GM12878 (cell line): Measurements from ENCODE around the gene PCBP1. TPM values are rescaled to one million over a fixed set of nuclear protein-coding genes. Genes with fewer than 3 reads are reported as not detected.

Experiments
- ATAC-seq: fragments of 200-7000 bp; cut with Tn5 transposase; 3 replicates; pipeline ENCODE4 v1.9.1; 2020; ENCODE audit warnings: mild to moderate bottlenecking, moderate library complexity
- BruUV-seq: library from RNA; stranded (reverse); fragments of 400-500 nt; replicated peaks from 2 replicates; lab custom pipeline; 2021; lab: Mats Ljungman, UMichigan
- CTCF ChIA-PET: fragments of 300-600 bp; sonication (Branson Sonifier 250); formaldehyde crosslinking; extraction: SDS; loops from one replicate; lab custom pipeline; 2021; ENCODE audit warnings: inconsistent platforms; lab: Yijun Ruan, JAX
- POLR2A ChIA-PET: fragments of 350-600 bp; formaldehyde crosslinking; extraction: SDS; loops from one replicate; lab custom pipeline; 2021; ENCODE audit warnings: inconsistent platforms; lab: Charles Lee
- RAD21 ChIA-PET: fragments of 300-600 bp; sonication (Branson Sonifier 250); formaldehyde crosslinking; loops from one replicate; lab custom pipeline; 2023; ENCODE audit warnings: antibody characterized with exemption; ENCODE audit not compliant: unreplicated experiment; lab: Charles Lee
- SMC1A ChIA-PET: fragments of 300-600 bp; sonication (Branson Sonifier 250); formaldehyde crosslinking; loops from one replicate; lab custom pipeline; 2023; ENCODE audit not compliant: unreplicated experiment, uncharacterized antibody; lab: Charles Lee
- DNase-seq: peaks from one replicate; pipeline ENCODE4 v3.0.0-alpha.2; 2011; ENCODE audit warnings: low read depth, low spot score
- FAIRE-seq: peaks from 3 replicates; lab custom pipeline; 2011; peaks lifted over from hg19 to GRCh38; lab: Jason Lieb, UNC
- H2AFZ ChIP-seq: 2 replicates; pipeline ENCODE4 v1.6.0; 2011; ENCODE audit warnings: low read depth, low read length, control low read depth; ENCODE audit not compliant: control insufficient read depth
- H3K27ac ChIP-seq: 2 replicates; pipeline ENCODE4 v1.5.1; 2011; ENCODE audit warnings: control low read depth; ENCODE audit not compliant: control insufficient read depth, insufficient read depth
- H3K27me3 ChIP-seq, 2 experiments: replicated peaks in 1 of 2; 2 replicates each; pipeline versions ENCODE4 v1.6.0 to v1.6.1; 2011; ENCODE audit warnings: low read length in 1 of 2; ENCODE audit not compliant: control insufficient read depth in 2 of 2, insufficient read depth in 2 of 2
- H3K36me3 ChIP-seq, 2 experiments: 2 replicates each; pipeline ENCODE4 v1.5.1; 2011; ENCODE audit warnings: low read length in 1 of 2; ENCODE audit not compliant: control insufficient read depth in 2 of 2, insufficient read depth in 2 of 2
- H3K4me1 ChIP-seq: 2 replicates; pipeline ENCODE4 v1.6.1; 2011; ENCODE audit warnings: mild to moderate bottlenecking, low read length, moderate library complexity, mixed read lengths; ENCODE audit not compliant: control insufficient read depth, insufficient read depth
- H3K4me2 ChIP-seq: 2 replicates; pipeline ENCODE4 v1.6.0; 2011; ENCODE audit warnings: control low read depth; ENCODE audit not compliant: control insufficient read depth, insufficient read depth
- H3K4me3 ChIP-seq: fragments of 200-600 bp; sonication (generic); 2 replicates; pipeline ENCODE4 v1.5.1; 2016
- H3K79me2 ChIP-seq: 2 replicates; pipeline ENCODE4 v1.6.0; 2011; ENCODE audit warnings: low read length; ENCODE audit not compliant: control insufficient read depth, insufficient read depth
- H3K9ac ChIP-seq: 2 replicates; pipeline ENCODE4 v1.8.0; 2011; ENCODE audit warnings: low read length, control low read depth, mixed read lengths; ENCODE audit not compliant: control insufficient read depth, insufficient read depth
- H3K9me3 ChIP-seq: replicated peaks from 3 replicates; pipeline ENCODE4 v1.5.1; 2011; ENCODE audit warnings: mild to moderate bottlenecking, low read length; ENCODE audit not compliant: control insufficient read depth, insufficient read depth
- H4K20me1 ChIP-seq: 2 replicates; pipeline ENCODE4 v1.6.0; 2011; ENCODE audit not compliant: control insufficient read depth, insufficient read depth
- ASH2L ChIP-seq: fragments of 300-600, 200-600 bp; sonication (generic); IDR thresholded peaks from 2 replicates; pipeline ENCODE4 v1.6.1; 2017; ENCODE audit warnings: low read depth, mild to moderate bottlenecking, borderline replicate concordance
- EP300 ChIP-seq, 2 experiments: fragments of 150-350 bp in 1 of 2; IDR thresholded peaks; 2 replicates each; pipeline ENCODE4 v1.6.1; 2011 to 2012; ENCODE audit warnings: low read depth in 2 of 2, low read length in 2 of 2, borderline replicate concordance in 1 of 2, improper control_type of control experiment in 1 of 2, inconsistent platforms in 1 of 2; ENCODE audit not compliant: control insufficient read depth in 1 of 2
- PAX8 ChIP-seq: fragments of 450-650 bp; IDR thresholded peaks from 2 replicates; pipeline ENCODE4 v1.6.1; 2017; ENCODE audit warnings: mild to moderate bottlenecking, moderate library complexity
- POLR2AphosphoS2 ChIP-seq: IDR thresholded peaks from 2 replicates; pipeline ENCODE4 v1.6.1; 2011; ENCODE audit warnings: low read depth, mild to moderate bottlenecking, low read length, improper control_type of control experiment, moderate library complexity
- RAD51 ChIP-seq: fragments of 450-650 bp; IDR thresholded peaks from 2 replicates; pipeline ENCODE4 v1.6.1; 2016; ENCODE audit warnings: moderate library complexity, mild to moderate bottlenecking, inconsistent platforms
- RCOR1 ChIP-seq: conservative IDR thresholded peaks from 2 replicates; pipeline ENCODE4 v1.6.1; 2012; ENCODE audit warnings: low read depth, low read length, improper control_type of control experiment
- RFX5 ChIP-seq: IDR thresholded peaks from 2 replicates; pipeline ENCODE4 v1.6.1; 2011; ENCODE audit warnings: low read depth, low read length, improper control_type of control experiment
- STAT1 ChIP-seq: fragments of 450-650 bp; conservative IDR thresholded peaks from 2 replicates; pipeline ENCODE4 v1.6.1; 2014; ENCODE audit warnings: antibody characterized with exemption, mild to moderate bottlenecking
- TCF3 ChIP-seq: IDR thresholded peaks from 2 replicates; pipeline ENCODE4 v1.6.1; 2012; ENCODE audit warnings: low read depth, mild to moderate bottlenecking, low read length, borderline replicate concordance; ENCODE audit not compliant: insufficient read depth
- WRNIP1 ChIP-seq: IDR thresholded peaks from 2 replicates; pipeline ENCODE4 v1.6.1; 2011; ENCODE audit warnings: low read depth, low read length, improper control_type of control experiment, borderline replicate concordance
- WGBS: methylation state at CpG from one replicate; pipeline ENCODE4 v1.1.6; 2016; ENCODE audit warnings: low lambda C conversion rate; ENCODE audit not compliant: insufficient replicate concordance, insufficient coverage; ENCODE audit errors: missing lambda C conversion rate; 5-methylcytosine and 5-hydroxymethylcytosine counted together
- in situ Hi-C: fragments of 300-500 bp; cut with MboI; formaldehyde crosslinking; loops from 9 replicates; pipeline ENCODE4 v1.14.3; 2018; ENCODE audit warnings: mixed read lengths
- intact Hi-C: fragments of 100-400 bp; cut with micrococcal nuclease; formaldehyde crosslinking; loops from one replicate; pipeline ENCODE4 v1.14.2; 2022; ENCODE audit not compliant: unreplicated experiment
- polyA plus RNA-seq, 11 experiments: library from polyadenylated mRNA; depleted of rRNA in 4 of 11; unstranded in 6 of 11; stranded (reverse) in 5 of 11; fragments of >200 nt; fragmentation: Nextera tagmentation in 4 of 11; fragmentation: Illumina TruSeq in 1 of 11; extraction: Ambion mirVana in 4 of 11; extraction: Trizol in 1 of 11; gene quantifications; 1 replicate in 1 of 11; 2 replicates in 10 of 11; pipeline versions ENCODE4 v1.2.1 to v1.2.3, GENCODE V29; 2011 to 2016; ENCODE audit warnings: inconsistent platforms in 2 of 11, missing spikeins in 2 of 11, low read depth in 1 of 11
- total RNA-seq, 4 experiments: library from RNA; depleted of rRNA in 3 of 4; stranded (reverse); fragments of >200 nt in 3 of 4; fragmentation: Illumina TruSeq in 1 of 4; extraction: Trizol in 1 of 4; gene quantifications; 2 replicates each; pipeline versions ENCODE4 v1.2.1 to v1.2.3, GENCODE V29; 2013 to 2021
- TF ChIP-seq, protein P1 (sequence below): fragments of 450-650 bp; IDR thresholded peaks from 2 replicates; pipeline ENCODE4 v1.6.1; 2017; ENCODE audit warnings: borderline replicate concordance
- TF ChIP-seq, protein P2 (sequence below): fragments of 450-650 bp; IDR thresholded peaks from 2 replicates; pipeline ENCODE4 v1.6.1; 2018; ENCODE audit warnings: mild to moderate bottlenecking, low read depth, moderate library complexity; ENCODE audit not compliant: partially characterized antibody
- TF ChIP-seq, protein P3 (sequence below): fragments of 450-650 bp; IDR thresholded peaks from 2 replicates; pipeline ENCODE4 v1.6.1; 2016; ENCODE audit warnings: mild to moderate bottlenecking
- TF ChIP-seq, protein P4 (sequence below): fragments of 450-650 bp; IDR thresholded peaks from 2 replicates; pipeline ENCODE4 v1.6.1; 2016; ENCODE audit warnings: mild to moderate bottlenecking, moderate library complexity, borderline replicate concordance

Gene PCBP1
- total and polyA plus RNA-seq, 10 of the 15 experiments (the other 5 are each of a cell fraction or from before 2014, with no cell fraction given): 24.4 to 494 (median 130) TPM

DNA sequence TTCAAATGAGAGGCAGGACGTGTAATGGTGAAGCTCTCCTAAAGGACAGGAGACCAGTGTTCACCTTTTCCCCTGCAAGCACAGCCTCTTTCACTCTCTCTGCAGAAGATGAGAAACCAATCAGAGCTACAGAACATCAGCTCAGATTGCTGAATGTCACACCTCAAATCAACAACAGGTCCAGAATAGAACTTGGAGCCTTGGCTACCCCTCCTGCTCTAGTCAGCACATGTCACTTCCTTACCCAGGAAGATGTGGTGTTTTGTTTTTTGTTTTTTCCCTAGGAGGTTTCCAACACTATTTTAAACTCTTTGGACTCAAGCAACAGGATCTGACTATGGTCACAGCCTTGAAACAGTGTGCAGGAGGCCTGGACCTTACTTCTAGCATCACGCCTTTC, 41.3 kb upstream of the PCBP1 start:
- H3K36me3 ChIP-seq: peaks cover 8 to 17% of the 10 kb centered on the region in 2 experiments
- no peaks in the 10 kb centered on the region for H4K20me1 ChIP-seq
- in situ Hi-C loops (no loop called here), intact Hi-C loops (no loop called here)
- no peak overlapping the region for H3K9ac ChIP-seq
- H3K9me3 ChIP-seq: no peaks in the 10 kb centered on the region
- BruUV-seq: no TSS peak
- H3K4me1 ChIP-seq: no peaks in the 10 kb centered on the region
- POLR2A ChIA-PET: no interaction called here
- H3K27ac ChIP-seq: no peak overlapping the region; the same call in 1 of the 2 replicates
- CTCF ChIA-PET: interaction anchor here (1.2 to 1.7 kb wide), 2 partner anchors 17 to 132 kb away, joined by 3 to 7 read pairs; partner anchors contain the start of gene MXD1
- SMC1A ChIA-PET: interaction anchor here (0.6 to 1.2 kb wide), 2 partner anchors 10 to 17 kb away, joined by 3 read pairs; no protein-coding TSS in a partner anchor
- no peak overlapping the region for H3K4me3 ChIP-seq
- H3K79me2 ChIP-seq: no peaks in the 10 kb centered on the region
- no peak overlapping the region for H3K4me2 ChIP-seq
- no peak for DNase-seq
- WGBS: 97% methylated on average over 2 of the region's 2 CpGs
- RAD21 ChIA-PET: interaction anchor here (1.0 kb wide), 1 partner anchor 321 kb away, joined by 3 read pairs; no protein-coding TSS in a partner anchor
- ATAC-seq: no peak
- no peak overlapping the region for H2AFZ ChIP-seq
- H3K27me3 ChIP-seq: no peaks in the 10 kb centered on the region
- no peak for FAIRE-seq
- TF ChIP-seq RCOR1 (no peak), POLR2AphosphoS2 (no peak), RAD51 (no peak), RFX5 (no peak), STAT1 (no peak), ASH2L (no peak), PAX8 (no peak), EP300 (IDR thresholded peaks at IDR 0.05; ENCODE audit: borderline replicate concordance in 1 of 2, control insufficient read depth in 1 of 2, low read depth in 2 of 2, low read length in 2 of 2) (no peak), TCF3 (no peak), WRNIP1 (no peak)
- TF ChIP-seq, protein P1, sequence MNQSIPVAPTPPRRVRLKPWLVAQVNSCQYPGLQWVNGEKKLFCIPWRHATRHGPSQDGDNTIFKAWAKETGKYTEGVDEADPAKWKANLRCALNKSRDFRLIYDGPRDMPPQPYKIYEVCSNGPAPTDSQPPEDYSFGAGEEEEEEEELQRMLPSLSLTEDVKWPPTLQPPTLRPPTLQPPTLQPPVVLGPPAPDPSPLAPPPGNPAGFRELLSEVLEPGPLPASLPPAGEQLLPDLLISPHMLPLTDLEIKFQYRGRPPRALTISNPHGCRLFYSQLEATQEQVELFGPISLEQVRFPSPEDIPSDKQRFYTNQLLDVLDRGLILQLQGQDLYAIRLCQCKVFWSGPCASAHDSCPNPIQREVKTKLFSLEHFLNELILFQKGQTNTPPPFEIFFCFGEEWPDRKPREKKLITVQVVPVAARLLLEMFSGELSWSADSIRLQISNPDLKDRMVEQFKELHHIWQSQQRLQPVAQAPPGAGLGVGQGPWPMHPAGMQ: no peak
- TF ChIP-seq, protein P2, sequence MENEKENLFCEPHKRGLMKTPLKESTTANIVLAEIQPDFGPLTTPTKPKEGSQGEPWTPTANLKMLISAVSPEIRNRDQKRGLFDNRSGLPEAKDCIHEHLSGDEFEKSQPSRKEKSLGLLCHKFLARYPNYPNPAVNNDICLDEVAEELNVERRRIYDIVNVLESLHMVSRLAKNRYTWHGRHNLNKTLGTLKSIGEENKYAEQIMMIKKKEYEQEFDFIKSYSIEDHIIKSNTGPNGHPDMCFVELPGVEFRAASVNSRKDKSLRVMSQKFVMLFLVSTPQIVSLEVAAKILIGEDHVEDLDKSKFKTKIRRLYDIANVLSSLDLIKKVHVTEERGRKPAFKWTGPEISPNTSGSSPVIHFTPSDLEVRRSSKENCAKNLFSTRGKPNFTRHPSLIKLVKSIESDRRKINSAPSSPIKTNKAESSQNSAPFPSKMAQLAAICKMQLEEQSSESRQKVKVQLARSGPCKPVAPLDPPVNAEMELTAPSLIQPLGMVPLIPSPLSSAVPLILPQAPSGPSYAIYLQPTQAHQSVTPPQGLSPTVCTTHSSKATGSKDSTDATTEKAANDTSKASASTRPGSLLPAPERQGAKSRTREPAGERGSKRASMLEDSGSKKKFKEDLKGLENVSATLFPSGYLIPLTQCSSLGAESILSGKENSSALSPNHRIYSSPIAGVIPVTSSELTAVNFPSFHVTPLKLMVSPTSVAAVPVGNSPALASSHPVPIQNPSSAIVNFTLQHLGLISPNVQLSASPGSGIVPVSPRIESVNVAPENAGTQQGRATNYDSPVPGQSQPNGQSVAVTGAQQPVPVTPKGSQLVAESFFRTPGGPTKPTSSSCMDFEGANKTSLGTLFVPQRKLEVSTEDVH: no peak
- TF ChIP-seq, protein P3, sequence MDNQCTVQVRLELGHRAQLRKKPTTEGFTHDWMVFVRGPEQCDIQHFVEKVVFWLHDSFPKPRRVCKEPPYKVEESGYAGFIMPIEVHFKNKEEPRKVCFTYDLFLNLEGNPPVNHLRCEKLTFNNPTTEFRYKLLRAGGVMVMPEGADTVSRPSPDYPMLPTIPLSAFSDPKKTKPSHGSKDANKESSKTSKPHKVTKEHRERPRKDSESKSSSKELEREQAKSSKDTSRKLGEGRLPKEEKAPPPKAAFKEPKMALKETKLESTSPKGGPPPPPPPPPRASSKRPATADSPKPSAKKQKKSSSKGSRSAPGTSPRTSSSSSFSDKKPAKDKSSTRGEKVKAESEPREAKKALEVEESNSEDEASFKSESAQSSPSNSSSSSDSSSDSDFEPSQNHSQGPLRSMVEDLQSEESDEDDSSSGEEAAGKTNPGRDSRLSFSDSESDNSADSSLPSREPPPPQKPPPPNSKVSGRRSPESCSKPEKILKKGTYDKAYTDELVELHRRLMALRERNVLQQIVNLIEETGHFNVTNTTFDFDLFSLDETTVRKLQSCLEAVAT: no peak
- TF ChIP-seq, protein P4, sequence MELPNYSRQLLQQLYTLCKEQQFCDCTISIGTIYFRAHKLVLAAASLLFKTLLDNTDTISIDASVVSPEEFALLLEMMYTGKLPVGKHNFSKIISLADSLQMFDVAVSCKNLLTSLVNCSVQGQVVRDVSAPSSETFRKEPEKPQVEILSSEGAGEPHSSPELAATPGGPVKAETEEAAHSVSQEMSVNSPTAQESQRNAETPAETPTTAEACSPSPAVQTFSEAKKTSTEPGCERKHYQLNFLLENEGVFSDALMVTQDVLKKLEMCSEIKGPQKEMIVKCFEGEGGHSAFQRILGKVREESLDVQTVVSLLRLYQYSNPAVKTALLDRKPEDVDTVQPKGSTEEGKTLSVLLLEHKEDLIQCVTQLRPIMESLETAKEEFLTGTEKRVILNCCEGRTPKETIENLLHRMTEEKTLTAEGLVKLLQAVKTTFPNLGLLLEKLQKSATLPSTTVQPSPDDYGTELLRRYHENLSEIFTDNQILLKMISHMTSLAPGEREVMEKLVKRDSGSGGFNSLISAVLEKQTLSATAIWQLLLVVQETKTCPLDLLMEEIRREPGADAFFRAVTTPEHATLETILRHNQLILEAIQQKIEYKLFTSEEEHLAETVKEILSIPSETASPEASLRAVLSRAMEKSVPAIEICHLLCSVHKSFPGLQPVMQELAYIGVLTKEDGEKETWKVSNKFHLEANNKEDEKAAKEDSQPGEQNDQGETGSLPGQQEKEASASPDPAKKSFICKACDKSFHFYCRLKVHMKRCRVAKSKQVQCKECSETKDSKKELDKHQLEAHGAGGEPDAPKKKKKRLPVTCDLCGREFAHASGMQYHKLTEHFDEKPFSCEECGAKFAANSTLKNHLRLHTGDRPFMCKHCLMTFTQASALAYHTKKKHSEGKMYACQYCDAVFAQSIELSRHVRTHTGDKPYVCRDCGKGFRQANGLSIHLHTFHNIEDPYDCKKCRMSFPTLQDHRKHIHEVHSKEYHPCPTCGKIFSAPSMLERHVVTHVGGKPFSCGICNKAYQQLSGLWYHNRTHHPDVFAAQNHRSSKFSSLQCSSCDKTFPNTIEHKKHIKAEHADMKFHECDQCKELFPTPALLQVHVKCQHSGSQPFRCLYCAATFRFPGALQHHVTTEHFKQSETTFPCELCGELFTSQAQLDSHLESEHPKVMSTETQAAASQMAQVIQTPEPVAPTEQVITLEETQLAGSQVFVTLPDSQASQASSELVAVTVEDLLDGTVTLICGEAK: no peak
